ENCODE data around the gene SMPDL3A. TPM values are rescaled to one million over a fixed set of nuclear protein-coding genes. Genes with fewer than 3 reads are reported as not detected.

Gene SMPDL3A
- total RNA-seq, 1 donor from 2014 or later: 1.5 TPM

DNA sequence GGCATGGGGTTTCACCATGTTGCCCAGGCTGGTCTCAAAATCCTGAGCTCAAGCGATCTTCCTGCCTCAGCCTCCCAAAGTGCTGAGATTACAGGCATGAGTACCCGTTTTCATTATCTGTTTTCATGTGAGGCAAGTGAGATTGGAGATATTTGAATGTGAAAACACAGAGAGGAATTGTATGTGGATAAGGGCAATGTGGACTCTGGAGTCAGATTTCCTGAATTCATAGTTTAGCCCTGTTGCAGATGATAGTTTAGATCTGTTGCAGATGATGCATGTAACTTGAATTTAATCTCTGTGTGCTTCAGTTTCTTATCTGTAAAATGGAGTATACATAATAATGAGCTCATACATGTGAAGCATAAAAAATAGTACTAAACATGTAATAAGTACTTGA lies 3.7 kb downstream of the SMPDL3A start:
- no peak for ATAC-seq (ENCODE audit: low read depth)
- DNase-seq: no peak
- POLR2A ChIA-PET: no interaction called here
- Mint-ChIP-seq H3K4me1 (peaks cover 25% of the 10 kb centered on the region), H3K9me3 (no peaks in the 10 kb centered on the region), H3K4me3 (no peak overlapping the region), H3K36me3 (ENCODE audit: low read depth) (peaks cover 3% of the 10 kb centered on the region), H3K27ac (no peak overlapping the region), H3K27me3 (peaks cover 15% of the 10 kb centered on the region)
- TF ChIP-seq, protein P1, sequence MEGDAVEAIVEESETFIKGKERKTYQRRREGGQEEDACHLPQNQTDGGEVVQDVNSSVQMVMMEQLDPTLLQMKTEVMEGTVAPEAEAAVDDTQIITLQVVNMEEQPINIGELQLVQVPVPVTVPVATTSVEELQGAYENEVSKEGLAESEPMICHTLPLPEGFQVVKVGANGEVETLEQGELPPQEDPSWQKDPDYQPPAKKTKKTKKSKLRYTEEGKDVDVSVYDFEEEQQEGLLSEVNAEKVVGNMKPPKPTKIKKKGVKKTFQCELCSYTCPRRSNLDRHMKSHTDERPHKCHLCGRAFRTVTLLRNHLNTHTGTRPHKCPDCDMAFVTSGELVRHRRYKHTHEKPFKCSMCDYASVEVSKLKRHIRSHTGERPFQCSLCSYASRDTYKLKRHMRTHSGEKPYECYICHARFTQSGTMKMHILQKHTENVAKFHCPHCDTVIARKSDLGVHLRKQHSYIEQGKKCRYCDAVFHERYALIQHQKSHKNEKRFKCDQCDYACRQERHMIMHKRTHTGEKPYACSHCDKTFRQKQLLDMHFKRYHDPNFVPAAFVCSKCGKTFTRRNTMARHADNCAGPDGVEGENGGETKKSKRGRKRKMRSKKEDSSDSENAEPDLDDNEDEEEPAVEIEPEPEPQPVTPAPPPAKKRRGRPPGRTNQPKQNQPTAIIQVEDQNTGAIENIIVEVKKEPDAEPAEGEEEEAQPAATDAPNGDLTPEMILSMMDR (IDR thresholded peaks at IDR 0.05): no peak
- CTCF ChIA-PET: no interaction called here
- intact Hi-C loops (cut with micrococcal nuclease): no loop called here

GRCh38 chr6:122797537-122797936 lies 8.5 kb downstream of the SMPDL3A start:
- H3K27ac Mint-ChIP-seq: no peak overlapping the region
- H3K27me3 Mint-ChIP-seq: no peaks in the 10 kb centered on the region
- TF ChIP-seq, protein P1 (IDR thresholded peaks at IDR 0.05): no peak
- ChIA-PET CTCF (no interaction called here), POLR2A (no interaction called here)
- H3K4me1 Mint-ChIP-seq: no peaks in the 10 kb centered on the region
- H3K4me3 Mint-ChIP-seq: no peak overlapping the region
- intact Hi-C loops (cut with micrococcal nuclease): no loop called here
- H3K9me3 Mint-ChIP-seq: no peaks in the 10 kb centered on the region
- ATAC-seq (ENCODE audit: low read depth): no peak
- no peaks in the 10 kb centered on the region for H3K36me3 Mint-ChIP-seq (ENCODE audit: low read depth)
- no peak for DNase-seq

- ATAC-seq (ENCODE audit: low read depth) (no peak), DNase-seq (no peak)
- POLR2A ChIA-PET: no interaction called here
- Mint-ChIP-seq H3K27ac (no peak overlapping the region), H3K4me3 (no peak overlapping the region), H3K9me3 (no peaks in the 10 kb centered on the region), H3K4me1 (no peaks in the 10 kb centered on the region), H3K27me3 (no peaks in the 10 kb centered on the region), H3K36me3 (ENCODE audit: low read depth) (no peaks in the 10 kb centered on the region)
- TF ChIP-seq, protein P1 (IDR thresholded peaks at IDR 0.05): no peak
- CTCF ChIA-PET: no interaction called here
- intact Hi-C loops (cut with micrococcal nuclease): no loop called here
Observed at GRCh38 chr6:122798099-122798641, 9.1 kb downstream of the SMPDL3A start.

GRCh38 chr6:122799140-122799745 lies 10.2 kb downstream of the SMPDL3A start:
- Mint-ChIP-seq H3K4me1 (no peaks in the 10 kb centered on the region), H3K4me3 (no peak overlapping the region), H3K27me3 (no peaks in the 10 kb centered on the region), H3K27ac (no peak overlapping the region), H3K9me3 (no peaks in the 10 kb centered on the region), H3K36me3 (ENCODE audit: low read depth) (no peaks in the 10 kb centered on the region)
- intact Hi-C loops (cut with micrococcal nuclease): no loop called here
- ChIA-PET POLR2A (no interaction called here), CTCF (no interaction called here)
- ATAC-seq (ENCODE audit: low read depth) (no peak), DNase-seq (no peak)
- TF ChIP-seq, protein P1 (IDR thresholded peaks at IDR 0.05): no peak

DNA sequence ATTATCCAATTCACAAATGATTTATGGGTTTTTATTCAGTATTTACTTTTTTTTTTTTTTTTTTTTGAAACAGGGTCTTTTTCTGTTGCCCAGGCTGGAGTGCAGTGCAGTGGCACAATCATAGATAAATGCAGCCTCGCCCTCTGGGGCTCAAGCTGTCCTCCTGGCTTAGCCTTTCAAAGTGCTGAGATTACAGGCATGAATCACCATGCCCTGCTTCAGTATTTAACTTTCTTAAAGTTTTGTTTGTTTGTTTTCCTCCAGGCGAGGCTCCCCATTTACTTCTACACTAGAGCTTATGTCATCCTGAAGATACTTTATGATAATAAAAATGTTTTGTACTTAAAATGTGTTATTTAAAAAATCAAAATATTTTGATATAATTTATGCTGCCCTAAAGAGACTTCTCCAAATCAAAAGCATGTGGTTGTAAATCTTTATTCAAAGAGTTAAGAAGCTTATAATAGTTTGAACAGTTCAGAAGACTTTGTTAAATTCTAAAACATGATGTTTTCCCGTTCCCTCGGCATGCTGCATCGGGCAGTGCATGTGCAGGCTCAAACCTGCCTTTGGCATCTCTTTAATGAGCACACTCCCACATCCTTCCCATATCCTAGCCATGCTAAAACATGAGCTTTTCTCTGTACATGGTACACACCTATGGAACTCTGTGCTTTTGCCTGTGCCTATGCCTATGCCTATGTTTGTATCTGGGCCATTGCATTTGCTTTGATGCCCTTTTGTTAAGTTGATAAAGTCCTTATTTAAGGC lies 11.0 kb downstream of the SMPDL3A start:
- no peak overlapping the region for H3K4me3 Mint-ChIP-seq

More for the DNA sequence above, 11.0 kb downstream of the SMPDL3A start:
- TF ChIP-seq, protein P1 (IDR thresholded peaks at IDR 0.05): no peak
- intact Hi-C loops (cut with micrococcal nuclease): no loop called here
- ATAC-seq (ENCODE audit: low read depth): no peak
- POLR2A ChIA-PET: no interaction called here
- no peaks in the 10 kb centered on the region for H3K36me3 Mint-ChIP-seq (ENCODE audit: low read depth)
- CTCF ChIA-PET: interaction anchor here (1.9 kb wide), 1 partner anchor 38 kb away, joined by 4 read pairs; no protein-coding TSS in a partner anchor
- DNase-seq: no peak
- no peaks in the 10 kb centered on the region for H3K27me3 Mint-ChIP-seq
- no peaks in the 10 kb centered on the region for H3K9me3 Mint-ChIP-seq
- H3K27ac Mint-ChIP-seq: no peak overlapping the region
- H3K4me1 Mint-ChIP-seq: no peaks in the 10 kb centered on the region
